ENCODE data around the gene FKBP2. TPM values are rescaled to one million over a fixed set of nuclear protein-coding genes. Genes with fewer than 3 reads are reported as not detected.

Gene FKBP2
- total and polyA plus RNA-seq, 5 donors from 2014 or later: 21.1 to 47.8 (median 42.6) TPM

DNA sequence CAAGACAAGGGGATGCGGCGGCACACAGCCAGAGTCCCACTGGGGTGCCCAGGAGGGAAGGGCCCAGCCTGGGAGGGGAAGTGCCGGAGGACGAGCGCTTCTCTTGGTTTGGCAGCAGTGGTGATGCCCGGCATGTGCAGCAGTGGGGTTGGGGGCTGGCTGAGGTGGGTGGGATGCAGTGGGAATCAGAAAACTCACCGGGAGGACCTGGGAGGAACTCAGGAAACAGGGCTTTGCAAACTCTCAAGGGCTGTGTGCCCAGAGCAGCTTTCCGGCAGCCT, 31.4 kb upstream of the FKBP2 start:
- H3K36me3 Mint-ChIP-seq: peaks cover 14% of the 10 kb centered on the region
- H3K4me1 Mint-ChIP-seq: peaks cover 8 to 56% (median 28%) of the 10 kb centered on the region in 4 donors

DNA sequence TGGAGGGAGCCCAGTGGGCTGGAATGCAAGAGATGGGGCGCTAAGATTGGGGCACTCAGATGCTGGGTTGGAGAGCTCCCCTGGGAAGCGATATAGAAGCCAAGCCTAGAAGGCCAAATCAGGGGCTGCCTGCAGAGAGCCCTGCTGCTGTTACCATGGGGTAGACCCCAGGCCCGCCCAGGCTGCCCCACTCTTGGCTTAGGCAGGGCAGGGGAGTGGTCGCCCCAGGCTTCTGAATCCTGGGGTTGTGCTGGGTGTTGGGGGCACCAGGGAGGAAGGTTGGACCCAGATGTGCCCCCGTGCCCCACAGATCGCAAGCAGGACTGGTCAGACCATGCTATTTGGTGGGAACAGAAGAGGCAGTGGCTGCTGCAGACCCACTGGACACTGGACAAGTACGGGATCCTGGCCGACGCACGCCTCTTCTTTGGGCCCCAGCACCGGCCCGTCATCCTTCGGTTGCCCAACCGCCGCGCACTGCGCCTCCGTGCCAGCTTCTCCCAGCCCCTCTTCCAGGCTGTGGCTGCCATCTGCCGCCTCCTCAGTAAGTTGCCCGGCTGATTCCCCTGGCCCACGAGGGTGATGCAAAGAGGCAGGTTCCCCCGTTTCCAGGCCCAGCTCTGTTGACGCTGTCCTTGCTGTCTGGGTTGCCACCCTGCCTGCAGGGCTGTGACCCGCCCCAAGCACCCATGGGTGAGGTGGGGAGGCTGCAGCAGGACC, 30.4 kb upstream of the FKBP2 start:
- Mint-ChIP-seq H3K27me3 (no peaks in the 10 kb centered on the region), H3K27ac (no peak overlapping the region), H3K36me3 (peaks cover 16% of the 10 kb centered on the region), H3K9me3 (no peaks in the 10 kb centered on the region), H3K4me1 (peaks cover 4 to 50% (median 25%) of the 10 kb centered on the region in 4 donors), H3K4me3 (peak overlapping the region in 2 of 4 donors; percentile 54 to 99)
- peaks cover 39% of the 10 kb centered on the region for H3K36me3 ChIP-seq (ENCODE audit: control insufficient read depth, insufficient read depth, low read length)
- ATAC-seq (ENCODE audit: low read depth in 2 of 2): no peak
- no peak overlapping the region for H3K27ac ChIP-seq (ENCODE audit: insufficient read depth, low read length, poor library complexity, severe bottlenecking)
- no peak overlapping the region for H3K4me3 ChIP-seq (ENCODE audit: low read depth, low read length)
- H3K27me3 ChIP-seq (ENCODE audit: control insufficient read depth, insufficient read depth, low read length): no peaks in the 10 kb centered on the region
- DNase-seq: no peak
- H3K9me3 ChIP-seq (ENCODE audit: control insufficient read depth in 2 of 2, low read length in 2 of 2): no peaks in the 10 kb centered on the region
- H3K4me1 ChIP-seq (ENCODE audit: control insufficient read depth, insufficient read depth, low read length, poor library complexity, severe bottlenecking): peaks cover 33% of the 10 kb centered on the region

More for the DNA sequence above, 31.4 kb upstream of the FKBP2 start:
- Histone ChIP-seq H3K4me3 (ENCODE audit: low read depth, low read length) (no peak overlapping the region), H3K4me1 (ENCODE audit: control insufficient read depth, insufficient read depth, low read length, poor library complexity, severe bottlenecking) (peaks cover 41% of the 10 kb centered on the region), H3K27ac (ENCODE audit: insufficient read depth, low read length, poor library complexity, severe bottlenecking) (no peak overlapping the region), H3K9me3 (ENCODE audit: control insufficient read depth in 2 of 2, low read length in 2 of 2) (no peaks in the 10 kb centered on the region), H3K36me3 (ENCODE audit: control insufficient read depth, insufficient read depth, low read length) (peaks cover 32% of the 10 kb centered on the region), H3K27me3 (ENCODE audit: control insufficient read depth, insufficient read depth, low read length) (no peaks in the 10 kb centered on the region)
- DNase-seq (no peak), ATAC-seq (ENCODE audit: low read depth in 2 of 2) (no peak)
- no peaks in the 10 kb centered on the region for H3K9me3 Mint-ChIP-seq
- peak overlapping the region in 3 of 4 donors; percentile 21 to 99 (median 63) for H3K4me3 Mint-ChIP-seq
- no peaks in the 10 kb centered on the region for H3K27me3 Mint-ChIP-seq
- H3K27ac Mint-ChIP-seq: peak overlapping the region; percentile 10 to 91 (median 71)

DNA sequence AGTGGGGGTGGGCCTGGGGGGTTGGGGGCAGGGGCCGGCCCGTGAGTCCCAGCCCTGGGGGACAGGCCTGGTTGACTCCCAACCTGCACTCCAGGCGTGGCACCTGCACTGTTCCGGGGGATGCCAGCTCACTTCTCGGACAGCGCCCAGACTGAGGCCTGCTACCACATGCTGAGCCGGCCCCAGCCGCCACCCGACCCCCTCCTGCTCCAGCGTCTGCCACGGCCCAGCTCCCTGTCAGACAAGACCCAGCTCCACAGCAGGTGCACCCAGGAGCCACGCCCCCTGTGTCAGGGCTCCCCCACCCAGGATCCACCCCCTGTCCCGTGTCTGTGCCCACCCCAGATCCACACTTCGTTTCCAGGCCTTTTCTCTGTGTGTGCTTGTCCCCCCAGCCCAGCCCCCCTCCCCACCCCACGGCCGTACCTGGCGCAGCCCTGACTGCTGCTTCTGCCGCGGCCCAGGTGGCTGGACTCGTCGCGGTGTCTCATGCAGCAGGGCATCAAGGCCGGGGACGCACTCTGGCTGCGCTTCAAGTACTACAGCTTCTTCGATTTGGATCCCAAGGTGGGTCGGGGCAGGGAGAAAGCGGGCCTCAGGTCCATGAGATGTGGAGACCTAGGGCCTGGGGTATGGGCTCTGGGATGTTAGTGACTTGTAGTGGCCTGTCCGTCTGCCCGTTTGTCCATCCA, 29.6 kb upstream of the FKBP2 start:
- Mint-ChIP-seq H3K4me3 (peak overlapping the region in 2 of 4 donors; percentile 71 to 81), H3K9me3 (no peaks in the 10 kb centered on the region), H3K36me3 (peaks cover 16% of the 10 kb centered on the region), H3K27ac (no peak overlapping the region), H3K27me3 (no peaks in the 10 kb centered on the region), H3K4me1 (peaks cover 4 to 41% (median 23%) of the 10 kb centered on the region in 4 donors)
- no peaks in the 10 kb centered on the region for H3K27me3 ChIP-seq (ENCODE audit: control insufficient read depth, insufficient read depth, low read length)
- no peak overlapping the region for H3K27ac ChIP-seq (ENCODE audit: insufficient read depth, low read length, poor library complexity, severe bottlenecking)
- H3K36me3 ChIP-seq (ENCODE audit: control insufficient read depth, insufficient read depth, low read length): peaks cover 41% of the 10 kb centered on the region
- no peaks in the 10 kb centered on the region for H3K9me3 ChIP-seq (ENCODE audit: control insufficient read depth in 2 of 2, low read length in 2 of 2)
- DNase-seq (no peak), ATAC-seq (ENCODE audit: low read depth in 2 of 2) (no peak)
- peaks cover 24% of the 10 kb centered on the region for H3K4me1 ChIP-seq (ENCODE audit: control insufficient read depth, insufficient read depth, low read length, poor library complexity, severe bottlenecking)
- no peak overlapping the region for H3K4me3 ChIP-seq (ENCODE audit: low read depth, low read length)

GRCh38 chr11:64216879-64217278, 24.0 kb upstream of the FKBP2 start:
- Mint-ChIP-seq H3K9me3 (no peaks in the 10 kb centered on the region), H3K27ac (peak overlapping the region in 1 of 3 donors; percentile 71)

DNA sequence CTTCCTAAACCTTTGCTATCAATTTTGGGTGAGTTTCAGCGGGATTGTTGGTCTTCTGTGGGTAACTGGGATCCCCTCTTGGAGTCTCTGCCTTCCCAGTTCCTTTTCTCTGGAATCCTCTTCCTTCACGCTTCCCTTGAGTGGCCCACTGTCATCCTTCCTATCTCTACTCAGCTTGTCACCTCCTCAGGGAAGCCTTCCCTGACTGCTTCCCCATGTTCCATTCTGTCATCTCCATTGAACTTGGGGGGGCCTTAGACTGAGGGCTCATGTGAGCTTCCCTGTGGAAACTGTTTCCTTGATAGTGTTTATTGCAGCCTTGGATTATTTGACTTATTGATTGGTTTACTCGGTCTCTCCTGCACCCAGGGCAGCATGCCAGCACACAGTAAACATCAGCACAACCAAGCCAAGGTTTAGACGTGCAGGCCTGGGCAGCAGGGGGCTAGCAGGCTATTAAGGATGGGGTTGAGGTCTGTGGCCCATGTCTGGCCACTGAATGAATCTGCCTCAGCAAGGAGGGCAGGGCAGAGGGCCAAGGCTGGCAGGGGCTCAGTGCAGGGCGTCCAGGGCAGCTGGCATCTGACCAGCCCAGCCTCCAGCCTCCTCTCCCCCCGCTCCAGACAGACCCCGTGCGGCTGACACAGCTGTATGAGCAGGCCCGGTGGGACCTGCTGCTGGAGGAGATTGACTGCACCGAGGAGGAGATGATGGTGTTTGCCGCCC, 22.1 kb upstream of the FKBP2 start:
- H3K27ac Mint-ChIP-seq: peak overlapping the region in 1 of 3 donors; percentile 86
- H3K4me3 Mint-ChIP-seq: no peak overlapping the region
- H3K4me3 ChIP-seq (ENCODE audit: low read depth, low read length): no peak overlapping the region
- peaks cover 0 to 7% (median 3%) of the 10 kb centered on the region in 4 donors for H3K4me1 Mint-ChIP-seq
- no peak overlapping the region for H3K27ac ChIP-seq (ENCODE audit: insufficient read depth, low read length, poor library complexity, severe bottlenecking)
- no peaks in the 10 kb centered on the region for H3K9me3 ChIP-seq (ENCODE audit: control insufficient read depth in 2 of 2, low read length in 2 of 2)
- H3K36me3 ChIP-seq (ENCODE audit: control insufficient read depth, insufficient read depth, low read length): peaks cover 56% of the 10 kb centered on the region
- H3K4me1 ChIP-seq (ENCODE audit: control insufficient read depth, insufficient read depth, low read length, poor library complexity, severe bottlenecking): no peaks in the 10 kb centered on the region
- H3K9me3 Mint-ChIP-seq: no peaks in the 10 kb centered on the region
- peaks cover 16% of the 10 kb centered on the region for H3K36me3 Mint-ChIP-seq
- DNase-seq (no peak), ATAC-seq (ENCODE audit: low read depth in 2 of 2) (no peak)
- H3K27me3 Mint-ChIP-seq: no peaks in the 10 kb centered on the region
- no peaks in the 10 kb centered on the region for H3K27me3 ChIP-seq (ENCODE audit: control insufficient read depth, insufficient read depth, low read length)

More at GRCh38 chr11:64216879-64217278, 24.0 kb upstream of the FKBP2 start:
- Histone ChIP-seq H3K36me3 (ENCODE audit: control insufficient read depth, insufficient read depth, low read length) (peaks cover 52% of the 10 kb centered on the region), H3K9me3 (ENCODE audit: control insufficient read depth in 2 of 2, low read length in 2 of 2) (no peaks in the 10 kb centered on the region), H3K4me3 (ENCODE audit: low read depth, low read length) (no peak overlapping the region), H3K4me1 (ENCODE audit: control insufficient read depth, insufficient read depth, low read length, poor library complexity, severe bottlenecking) (no peaks in the 10 kb centered on the region), H3K27ac (ENCODE audit: insufficient read depth, low read length, poor library complexity, severe bottlenecking) (no peak overlapping the region), H3K27me3 (ENCODE audit: control insufficient read depth, insufficient read depth, low read length) (no peaks in the 10 kb centered on the region)
- Mint-ChIP-seq H3K36me3 (peaks cover 26% of the 10 kb centered on the region), H3K4me1 (peaks cover 4 to 18% (median 9%) of the 10 kb centered on the region in 4 donors), H3K4me3 (no peak overlapping the region), H3K27me3 (no peaks in the 10 kb centered on the region)
- ATAC-seq (ENCODE audit: low read depth in 2 of 2) (no peak), DNase-seq (no peak)

DNA sequence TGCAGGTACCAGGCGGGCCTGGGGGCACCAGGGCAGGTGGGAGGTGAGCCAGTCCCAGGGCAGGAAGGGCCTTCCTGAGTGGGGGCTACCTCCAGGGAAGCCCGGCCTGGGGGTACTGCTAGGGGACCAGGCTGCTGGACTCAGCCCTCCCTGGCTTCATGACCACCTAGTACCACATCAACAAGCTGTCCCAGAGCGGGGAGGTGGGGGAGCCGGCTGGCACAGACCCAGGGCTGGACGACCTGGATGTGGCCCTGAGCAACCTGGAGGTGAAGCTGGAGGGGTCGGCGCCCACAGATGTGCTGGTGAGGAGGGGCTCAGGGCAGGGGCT, 21.6 kb upstream of the FKBP2 start:
- H3K27me3 ChIP-seq (ENCODE audit: control insufficient read depth, insufficient read depth, low read length): no peaks in the 10 kb centered on the region
- Mint-ChIP-seq H3K27me3 (no peaks in the 10 kb centered on the region), H3K4me3 (no peak overlapping the region), H3K4me1 (peaks cover 0 to 10% (median under 1%) of the 10 kb centered on the region in 4 donors), H3K27ac (no peak overlapping the region), H3K36me3 (peaks cover 14% of the 10 kb centered on the region), H3K9me3 (no peaks in the 10 kb centered on the region)
- H3K4me3 ChIP-seq (ENCODE audit: low read depth, low read length): no peak overlapping the region
- H3K4me1 ChIP-seq (ENCODE audit: control insufficient read depth, insufficient read depth, low read length, poor library complexity, severe bottlenecking): no peaks in the 10 kb centered on the region
- H3K36me3 ChIP-seq (ENCODE audit: control insufficient read depth, insufficient read depth, low read length): peaks cover 56% of the 10 kb centered on the region
- no peaks in the 10 kb centered on the region for H3K9me3 ChIP-seq (ENCODE audit: control insufficient read depth in 2 of 2, low read length in 2 of 2)
- H3K27ac ChIP-seq (ENCODE audit: insufficient read depth, low read length, poor library complexity, severe bottlenecking): peak overlapping the region; percentile 5
- ATAC-seq (ENCODE audit: low read depth in 2 of 2) (no peak), DNase-seq (no peak)

DNA sequence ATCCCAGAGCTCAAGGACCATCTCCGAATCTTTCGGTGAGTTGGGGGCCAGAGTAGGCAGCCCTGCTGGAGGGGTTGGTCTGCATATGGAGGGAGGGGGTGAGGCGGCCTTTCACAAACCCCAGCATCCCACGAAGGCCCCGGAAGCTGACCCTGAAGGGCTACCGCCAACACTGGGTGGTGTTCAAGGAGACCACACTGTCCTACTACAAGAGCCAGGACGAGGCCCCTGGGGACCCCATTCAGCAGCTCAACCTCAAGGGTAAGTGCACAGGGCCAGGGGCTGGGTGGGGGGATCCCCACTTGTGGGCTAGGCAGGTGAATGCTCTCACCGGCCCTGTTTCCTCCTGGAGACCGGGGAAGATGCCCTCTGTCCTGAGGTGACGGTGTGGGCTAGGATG, 21.1 kb upstream of the FKBP2 start:
- H3K4me3 ChIP-seq (ENCODE audit: low read depth, low read length): no peak overlapping the region
- H3K36me3 Mint-ChIP-seq: peaks cover 14% of the 10 kb centered on the region
- DNase-seq: no peak
- no peaks in the 10 kb centered on the region for H3K27me3 ChIP-seq (ENCODE audit: control insufficient read depth, insufficient read depth, low read length)
- peak overlapping the region; percentile 5 for H3K27ac ChIP-seq (ENCODE audit: insufficient read depth, low read length, poor library complexity, severe bottlenecking)
- H3K27ac Mint-ChIP-seq: no peak overlapping the region
- H3K36me3 ChIP-seq (ENCODE audit: control insufficient read depth, insufficient read depth, low read length): peaks cover 56% of the 10 kb centered on the region
- peaks cover 1% of the 10 kb centered on the region for H3K4me1 ChIP-seq (ENCODE audit: control insufficient read depth, insufficient read depth, low read length, poor library complexity, severe bottlenecking)
- H3K4me3 Mint-ChIP-seq: no peak overlapping the region
- no peaks in the 10 kb centered on the region for H3K9me3 ChIP-seq (ENCODE audit: control insufficient read depth in 2 of 2, low read length in 2 of 2)
- no peaks in the 10 kb centered on the region for H3K27me3 Mint-ChIP-seq
- no peak for ATAC-seq (ENCODE audit: low read depth in 2 of 2)
- peaks cover 0 to 12% (median under 1%) of the 10 kb centered on the region in 4 donors for H3K4me1 Mint-ChIP-seq
- H3K9me3 Mint-ChIP-seq: no peaks in the 10 kb centered on the region
